WTC11 (cell line): ENCODE results near the gene FOXN3.

Experiments
- CREM ChIP-seq: sonication (generic); formaldehyde crosslinking; IDR thresholded peaks from 2 replicates; pipeline ENCODE4 v1.8.1; 2022; ENCODE audit warnings: mild to moderate bottlenecking, missing genetic modification reagents, moderate library complexity
- FOXJ3 ChIP-seq: sonication (generic); formaldehyde crosslinking; IDR thresholded peaks from 2 replicates; pipeline ENCODE4 v1.9.0; 2021; ENCODE audit warnings: missing genetic modification reagents, mild to moderate bottlenecking, borderline replicate concordance
- GRHL2 ChIP-seq: fragments of 250-450 bp; sonication (Bioruptor Pico); IDR thresholded peaks from 2 replicates; pipeline ENCODE4 v1.8.0; 2022; ENCODE audit warnings: mild to moderate bottlenecking, moderate library complexity; ENCODE audit not compliant: insufficient replicate concordance, severe bottlenecking
- KAT7 ChIP-seq: sonication (generic); formaldehyde crosslinking; IDR thresholded peaks from 2 replicates; pipeline ENCODE4 v1.8.1; 2023; ENCODE audit warnings: missing genetic modification reagents, mild to moderate bottlenecking, borderline replicate concordance
- NR2C2 ChIP-seq: sonication (generic); formaldehyde crosslinking; IDR thresholded peaks from 2 replicates; pipeline ENCODE4 v1.8.0; 2022; ENCODE audit warnings: mild to moderate bottlenecking, missing genetic modification reagents
- SMAD3 ChIP-seq: sonication (generic); formaldehyde crosslinking; IDR thresholded peaks from 2 replicates; pipeline ENCODE4 v1.8.0; 2022; ENCODE audit warnings: missing genetic modification reagents, mild to moderate bottlenecking, borderline replicate concordance
- SP1 ChIP-seq: sonication (generic); formaldehyde crosslinking; conservative IDR thresholded peaks from 2 replicates; pipeline ENCODE4 v1.8.1; 2022; ENCODE audit warnings: missing genetic modification reagents
- ZNF263 ChIP-seq: sonication (generic); formaldehyde crosslinking; IDR thresholded peaks from 2 replicates; pipeline ENCODE4 v1.8.1; 2022; ENCODE audit warnings: low read depth, mild to moderate bottlenecking, moderate library complexity, missing genetic modification reagents
- ZNF416 ChIP-seq: fragments of 250-450 bp; sonication (Bioruptor Pico); IDR thresholded peaks from 2 replicates; pipeline ENCODE4 v1.9.0; 2021; ENCODE audit warnings: mild to moderate bottlenecking, inconsistent platforms
- TF ChIP-seq, protein P1 (sequence below): fragments of 200-600 bp; IDR thresholded peaks from 2 replicates; pipeline ENCODE4 v1.8.0; 2022; ENCODE audit warnings: antibody characterized with exemption
- TF ChIP-seq, protein P2 (sequence below): sonication (generic); formaldehyde crosslinking; IDR thresholded peaks from 2 replicates; pipeline ENCODE4 v1.8.1; 2023; ENCODE audit warnings: mild to moderate bottlenecking, missing genetic modification reagents, moderate library complexity
- TF ChIP-seq, protein P3 (sequence below): sonication (generic); formaldehyde crosslinking; IDR thresholded peaks from 2 replicates; pipeline ENCODE4 v1.8.1; 2023; ENCODE audit warnings: mild to moderate bottlenecking, missing genetic modification reagents
- TF ChIP-seq, protein P4 (sequence below): sonication (generic); formaldehyde crosslinking; IDR thresholded peaks from 2 replicates; pipeline ENCODE4 v1.8.1; 2023; ENCODE audit warnings: mild to moderate bottlenecking, moderate library complexity, missing genetic modification reagents
- TF ChIP-seq, protein P5 (sequence below): sonication (generic); formaldehyde crosslinking; IDR thresholded peaks from 2 replicates; pipeline ENCODE4 v1.8.0; 2022; ENCODE audit warnings: mild to moderate bottlenecking, missing genetic modification reagents

DNA sequence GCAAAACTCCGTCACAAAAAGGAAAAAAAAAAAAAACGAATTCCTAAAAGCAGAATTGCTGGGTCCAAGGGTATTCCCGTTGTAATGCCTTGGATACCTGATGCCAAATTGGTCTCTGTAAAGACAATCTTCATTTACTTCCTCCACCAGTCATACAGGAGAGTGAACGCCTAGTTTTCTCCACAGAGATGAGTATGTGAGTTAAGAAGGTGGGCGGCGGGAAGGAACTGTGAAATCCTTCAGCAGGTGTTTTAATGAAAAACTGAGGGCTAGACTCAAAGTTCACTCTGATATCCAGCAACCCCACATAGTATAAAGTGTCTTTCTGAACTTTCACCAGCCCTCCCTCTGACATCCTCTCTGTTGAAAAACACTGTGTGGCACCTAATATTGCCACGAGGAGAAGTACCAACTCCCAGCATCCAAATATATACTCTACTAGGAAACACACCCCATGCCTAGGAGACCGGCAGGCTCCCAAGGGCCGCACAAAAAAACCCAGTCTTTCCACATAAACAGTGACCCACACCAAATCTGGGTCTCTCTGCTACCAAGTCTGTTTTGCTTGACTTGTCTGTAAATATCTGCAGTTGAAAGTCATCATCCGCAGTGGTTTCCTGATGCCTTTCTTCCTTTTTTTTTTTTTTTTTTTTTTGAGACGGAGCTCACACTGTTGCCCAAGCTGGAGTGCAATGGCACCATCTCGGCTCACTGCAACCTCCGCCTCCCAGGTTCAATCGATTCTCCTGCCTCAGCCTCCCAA lies 30.3 kb upstream of the FOXN3 start:
- TF ChIP-seq, protein P1, sequence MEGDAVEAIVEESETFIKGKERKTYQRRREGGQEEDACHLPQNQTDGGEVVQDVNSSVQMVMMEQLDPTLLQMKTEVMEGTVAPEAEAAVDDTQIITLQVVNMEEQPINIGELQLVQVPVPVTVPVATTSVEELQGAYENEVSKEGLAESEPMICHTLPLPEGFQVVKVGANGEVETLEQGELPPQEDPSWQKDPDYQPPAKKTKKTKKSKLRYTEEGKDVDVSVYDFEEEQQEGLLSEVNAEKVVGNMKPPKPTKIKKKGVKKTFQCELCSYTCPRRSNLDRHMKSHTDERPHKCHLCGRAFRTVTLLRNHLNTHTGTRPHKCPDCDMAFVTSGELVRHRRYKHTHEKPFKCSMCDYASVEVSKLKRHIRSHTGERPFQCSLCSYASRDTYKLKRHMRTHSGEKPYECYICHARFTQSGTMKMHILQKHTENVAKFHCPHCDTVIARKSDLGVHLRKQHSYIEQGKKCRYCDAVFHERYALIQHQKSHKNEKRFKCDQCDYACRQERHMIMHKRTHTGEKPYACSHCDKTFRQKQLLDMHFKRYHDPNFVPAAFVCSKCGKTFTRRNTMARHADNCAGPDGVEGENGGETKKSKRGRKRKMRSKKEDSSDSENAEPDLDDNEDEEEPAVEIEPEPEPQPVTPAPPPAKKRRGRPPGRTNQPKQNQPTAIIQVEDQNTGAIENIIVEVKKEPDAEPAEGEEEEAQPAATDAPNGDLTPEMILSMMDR, result no peak
- TF ChIP-seq SP1 (CRISPR knock-in tag) (no peak), GRHL2 (no peak), SMAD3 (no peak), FOXJ3 (CRISPR knock-in tag) (no peak), ZNF263 (no peak), CREM (no peak), KAT7 (CRISPR knock-in tag) (no peak), NR2C2 (CRISPR knock-in tag) (no peak), ZNF416 (CRISPR knock-in tag) (no peak)
- TF ChIP-seq, protein P2, sequence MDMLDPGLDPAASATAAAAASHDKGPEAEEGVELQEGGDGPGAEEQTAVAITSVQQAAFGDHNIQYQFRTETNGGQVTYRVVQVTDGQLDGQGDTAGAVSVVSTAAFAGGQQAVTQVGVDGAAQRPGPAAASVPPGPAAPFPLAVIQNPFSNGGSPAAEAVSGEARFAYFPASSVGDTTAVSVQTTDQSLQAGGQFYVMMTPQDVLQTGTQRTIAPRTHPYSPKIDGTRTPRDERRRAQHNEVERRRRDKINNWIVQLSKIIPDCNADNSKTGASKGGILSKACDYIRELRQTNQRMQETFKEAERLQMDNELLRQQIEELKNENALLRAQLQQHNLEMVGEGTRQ (CRISPR knock-in tag), result no peak
- TF ChIP-seq, protein P3, sequence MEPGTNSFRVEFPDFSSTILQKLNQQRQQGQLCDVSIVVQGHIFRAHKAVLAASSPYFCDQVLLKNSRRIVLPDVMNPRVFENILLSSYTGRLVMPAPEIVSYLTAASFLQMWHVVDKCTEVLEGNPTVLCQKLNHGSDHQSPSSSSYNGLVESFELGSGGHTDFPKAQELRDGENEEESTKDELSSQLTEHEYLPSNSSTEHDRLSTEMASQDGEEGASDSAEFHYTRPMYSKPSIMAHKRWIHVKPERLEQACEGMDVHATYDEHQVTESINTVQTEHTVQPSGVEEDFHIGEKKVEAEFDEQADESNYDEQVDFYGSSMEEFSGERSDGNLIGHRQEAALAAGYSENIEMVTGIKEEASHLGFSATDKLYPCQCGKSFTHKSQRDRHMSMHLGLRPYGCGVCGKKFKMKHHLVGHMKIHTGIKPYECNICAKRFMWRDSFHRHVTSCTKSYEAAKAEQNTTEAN (CRISPR knock-in tag), result no peak
- TF ChIP-seq, protein P4, sequence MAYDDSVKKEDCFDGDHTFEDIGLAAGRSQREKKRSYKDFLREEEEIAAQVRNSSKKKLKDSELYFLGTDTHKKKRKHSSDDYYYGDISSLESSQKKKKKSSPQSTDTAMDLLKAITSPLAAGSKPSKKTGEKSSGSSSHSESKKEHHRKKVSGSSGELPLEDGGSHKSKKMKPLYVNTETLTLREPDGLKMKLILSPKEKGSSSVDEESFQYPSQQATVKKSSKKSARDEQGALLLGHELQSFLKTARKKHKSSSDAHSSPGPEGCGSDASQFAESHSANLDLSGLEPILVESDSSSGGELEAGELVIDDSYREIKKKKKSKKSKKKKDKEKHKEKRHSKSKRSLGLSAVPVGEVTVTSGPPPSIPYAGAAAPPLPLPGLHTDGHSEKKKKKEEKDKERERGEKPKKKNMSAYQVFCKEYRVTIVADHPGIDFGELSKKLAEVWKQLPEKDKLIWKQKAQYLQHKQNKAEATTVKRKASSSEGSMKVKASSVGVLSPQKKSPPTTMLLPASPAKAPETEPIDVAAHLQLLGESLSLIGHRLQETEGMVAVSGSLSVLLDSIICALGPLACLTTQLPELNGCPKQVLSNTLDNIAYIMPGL (CRISPR knock-in tag), result no peak
- TF ChIP-seq, protein P5, sequence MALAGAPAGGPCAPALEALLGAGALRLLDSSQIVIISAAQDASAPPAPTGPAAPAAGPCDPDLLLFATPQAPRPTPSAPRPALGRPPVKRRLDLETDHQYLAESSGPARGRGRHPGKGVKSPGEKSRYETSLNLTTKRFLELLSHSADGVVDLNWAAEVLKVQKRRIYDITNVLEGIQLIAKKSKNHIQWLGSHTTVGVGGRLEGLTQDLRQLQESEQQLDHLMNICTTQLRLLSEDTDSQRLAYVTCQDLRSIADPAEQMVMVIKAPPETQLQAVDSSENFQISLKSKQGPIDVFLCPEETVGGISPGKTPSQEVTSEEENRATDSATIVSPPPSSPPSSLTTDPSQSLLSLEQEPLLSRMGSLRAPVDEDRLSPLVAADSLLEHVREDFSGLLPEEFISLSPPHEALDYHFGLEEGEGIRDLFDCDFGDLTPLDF (CRISPR knock-in tag), result no peak
